GM12878 (cell line): ENCODE results near the gene HMSD. TPM values are rescaled to one million over a fixed set of nuclear protein-coding genes. Genes with fewer than 3 reads are reported as not detected.

Source experiments
- ATAC-seq: fragments of 200-7000 bp; cut with Tn5 transposase; 3 replicates; pipeline ENCODE4 v1.9.1; 2020; ENCODE audit warnings: mild to moderate bottlenecking, moderate library complexity
- BruUV-seq: library from RNA; stranded (reverse); fragments of 400-500 nt; replicated peaks from 2 replicates; lab custom pipeline; 2021; lab: Mats Ljungman, UMichigan
- CTCF ChIA-PET: fragments of 300-600 bp; sonication (Branson Sonifier 250); formaldehyde crosslinking; extraction: SDS; loops from one replicate; lab custom pipeline; 2021; ENCODE audit warnings: inconsistent platforms; lab: Yijun Ruan, JAX
- POLR2A ChIA-PET: fragments of 350-600 bp; formaldehyde crosslinking; extraction: SDS; loops from one replicate; lab custom pipeline; 2021; ENCODE audit warnings: inconsistent platforms; lab: Charles Lee
- RAD21 ChIA-PET: fragments of 300-600 bp; sonication (Branson Sonifier 250); formaldehyde crosslinking; loops from one replicate; lab custom pipeline; 2023; ENCODE audit warnings: antibody characterized with exemption; ENCODE audit not compliant: unreplicated experiment; lab: Charles Lee
- SMC1A ChIA-PET: fragments of 300-600 bp; sonication (Branson Sonifier 250); formaldehyde crosslinking; loops from one replicate; lab custom pipeline; 2023; ENCODE audit not compliant: unreplicated experiment, uncharacterized antibody; lab: Charles Lee
- DNase-seq: peaks from one replicate; pipeline ENCODE4 v3.0.0-alpha.2; 2011; ENCODE audit warnings: low read depth, low spot score
- FAIRE-seq: peaks from 3 replicates; lab custom pipeline; 2011; peaks lifted over from hg19 to GRCh38; lab: Jason Lieb, UNC
- H2AFZ ChIP-seq: 2 replicates; pipeline ENCODE4 v1.6.0; 2011; ENCODE audit warnings: low read depth, low read length, control low read depth; ENCODE audit not compliant: control insufficient read depth
- H3K27ac ChIP-seq: 2 replicates; pipeline ENCODE4 v1.5.1; 2011; ENCODE audit warnings: control low read depth; ENCODE audit not compliant: control insufficient read depth, insufficient read depth
- H3K27me3 ChIP-seq, 2 experiments: replicated peaks in 1 of 2; 2 replicates each; pipeline versions ENCODE4 v1.6.0 to v1.6.1; 2011; ENCODE audit warnings: low read length in 1 of 2; ENCODE audit not compliant: control insufficient read depth in 2 of 2, insufficient read depth in 2 of 2
- H3K36me3 ChIP-seq, 2 experiments: 2 replicates each; pipeline ENCODE4 v1.5.1; 2011; ENCODE audit warnings: low read length in 1 of 2; ENCODE audit not compliant: control insufficient read depth in 2 of 2, insufficient read depth in 2 of 2
- H3K4me1 ChIP-seq: 2 replicates; pipeline ENCODE4 v1.6.1; 2011; ENCODE audit warnings: mild to moderate bottlenecking, low read length, moderate library complexity, mixed read lengths; ENCODE audit not compliant: control insufficient read depth, insufficient read depth
- H3K4me2 ChIP-seq: 2 replicates; pipeline ENCODE4 v1.6.0; 2011; ENCODE audit warnings: control low read depth; ENCODE audit not compliant: control insufficient read depth, insufficient read depth
- H3K4me3 ChIP-seq: fragments of 200-600 bp; sonication (generic); 2 replicates; pipeline ENCODE4 v1.5.1; 2016
- H3K79me2 ChIP-seq: 2 replicates; pipeline ENCODE4 v1.6.0; 2011; ENCODE audit warnings: low read length; ENCODE audit not compliant: control insufficient read depth, insufficient read depth
- H3K9ac ChIP-seq: 2 replicates; pipeline ENCODE4 v1.8.0; 2011; ENCODE audit warnings: low read length, control low read depth, mixed read lengths; ENCODE audit not compliant: control insufficient read depth, insufficient read depth
- H3K9me3 ChIP-seq: replicated peaks from 3 replicates; pipeline ENCODE4 v1.5.1; 2011; ENCODE audit warnings: mild to moderate bottlenecking, low read length; ENCODE audit not compliant: control insufficient read depth, insufficient read depth
- H4K20me1 ChIP-seq: 2 replicates; pipeline ENCODE4 v1.6.0; 2011; ENCODE audit not compliant: control insufficient read depth, insufficient read depth
- ATF7 ChIP-seq: fragments of 450-650 bp; IDR thresholded peaks from 2 replicates; pipeline ENCODE4 v1.6.1; 2016; ENCODE audit warnings: low read depth, mild to moderate bottlenecking
- CUX1 ChIP-seq: IDR thresholded peaks from 2 replicates; pipeline ENCODE4 v1.6.1; 2012; ENCODE audit warnings: improper control_type of control experiment, low read depth, low read length; ENCODE audit not compliant: insufficient replicate concordance
- IRF3 ChIP-seq: fragments of 450-650 bp; IDR thresholded peaks from 2 replicates; pipeline ENCODE4 v1.6.1; 2014; ENCODE audit warnings: mild to moderate bottlenecking
- RUNX3 ChIP-seq: IDR thresholded peaks from 2 replicates; pipeline ENCODE4 v1.6.1; 2012; ENCODE audit warnings: low read length, inconsistent platforms
- SIX5 ChIP-seq: IDR thresholded peaks from 2 replicates; pipeline ENCODE4 v1.6.1; 2011; ENCODE audit warnings: mild to moderate bottlenecking, low read depth, low read length, moderate library complexity; ENCODE audit not compliant: severe bottlenecking
- SREBF1 ChIP-seq: IDR thresholded peaks from 2 replicates; pipeline ENCODE4 v1.6.1; 2012; ENCODE audit warnings: mild to moderate bottlenecking, low read length
- ZBTB40 ChIP-seq: fragments of 450-650 bp; IDR thresholded peaks from 2 replicates; pipeline ENCODE4 v1.6.1; 2016; ENCODE audit warnings: mild to moderate bottlenecking, moderate library complexity, borderline replicate concordance
- WGBS: methylation state at CpG from one replicate; pipeline ENCODE4 v1.1.6; 2016; ENCODE audit warnings: low lambda C conversion rate; ENCODE audit not compliant: insufficient replicate concordance, insufficient coverage; ENCODE audit errors: missing lambda C conversion rate; 5-methylcytosine and 5-hydroxymethylcytosine counted together
- in situ Hi-C: fragments of 300-500 bp; cut with MboI; formaldehyde crosslinking; loops from 9 replicates; pipeline ENCODE4 v1.14.3; 2018; ENCODE audit warnings: mixed read lengths
- intact Hi-C: fragments of 100-400 bp; cut with micrococcal nuclease; formaldehyde crosslinking; loops from one replicate; pipeline ENCODE4 v1.14.2; 2022; ENCODE audit not compliant: unreplicated experiment
- polyA plus RNA-seq, 11 experiments: library from polyadenylated mRNA; depleted of rRNA in 4 of 11; unstranded in 6 of 11; stranded (reverse) in 5 of 11; fragments of >200 nt; fragmentation: Nextera tagmentation in 4 of 11; fragmentation: Illumina TruSeq in 1 of 11; extraction: Ambion mirVana in 4 of 11; extraction: Trizol in 1 of 11; gene quantifications; 1 replicate in 1 of 11; 2 replicates in 10 of 11; pipeline versions ENCODE4 v1.2.1 to v1.2.3, GENCODE V29; 2011 to 2016; ENCODE audit warnings: inconsistent platforms in 2 of 11, missing spikeins in 2 of 11, low read depth in 1 of 11
- total RNA-seq, 4 experiments: library from RNA; depleted of rRNA in 3 of 4; stranded (reverse); fragments of >200 nt in 3 of 4; fragmentation: Illumina TruSeq in 1 of 4; extraction: Trizol in 1 of 4; gene quantifications; 2 replicates each; pipeline versions ENCODE4 v1.2.1 to v1.2.3, GENCODE V29; 2013 to 2021

The HMSD gene
- total and polyA plus RNA-seq, 10 of the 15 experiments (the other 5 are each of a cell fraction or from before 2014, with no cell fraction given): 11.7 to 83.9 (median 37.8) TPM

DNA sequence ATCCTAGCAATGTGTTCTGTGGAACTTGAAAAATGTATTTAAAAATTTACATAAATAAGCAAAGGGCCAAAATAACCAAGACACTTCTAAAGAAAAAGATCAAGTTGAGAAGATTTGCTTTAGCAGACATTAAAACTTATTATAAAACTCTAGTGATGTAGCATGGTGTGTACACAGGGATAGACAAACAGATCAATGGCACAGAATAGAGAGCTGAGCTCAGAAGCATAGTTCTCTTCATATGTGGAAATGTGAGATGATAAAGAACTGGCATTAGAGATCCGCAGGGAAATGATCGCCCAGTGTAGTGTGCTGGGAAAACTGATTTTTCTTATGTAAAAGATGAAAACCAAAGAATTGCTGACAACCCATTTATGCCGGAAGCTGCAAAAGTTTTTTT is 60.2 kb downstream of the HMSD start:
- H3K27me3 ChIP-seq: no peaks in the 10 kb centered on the region; a peak in 1 of 4 replicates
- ChIA-PET RAD21 (no interaction called here), POLR2A (no interaction called here), SMC1A (interaction anchor here (0.8 to 1.7 kb wide), 4 partner anchors 9 to 29 kb away, joined by 3 read pairs; no protein-coding TSS in a partner anchor), CTCF (interaction anchor here (0.8 to 1.7 kb wide), 4 partner anchors 9 to 402 kb away, joined by 3 to 5 read pairs (median 4); no protein-coding TSS in a partner anchor)
- intact Hi-C loops (no loop called here), in situ Hi-C loops (no loop called here)
- H3K4me3 ChIP-seq: no peak overlapping the region
- H3K27ac ChIP-seq: no peak overlapping the region
- H3K36me3 ChIP-seq: no peaks in the 10 kb centered on the region
- DNase-seq: no peak
- no peak for TF ChIP-seq SIX5
- no peak for TF ChIP-seq SREBF1
- TF ChIP-seq RUNX3: no peak
- TF ChIP-seq CUX1: no peak
- TF ChIP-seq ATF7: no peak
- TF ChIP-seq IRF3: no peak
- TF ChIP-seq ZBTB40: no peak
- no peak overlapping the region for H3K9ac ChIP-seq
- no peak for ATAC-seq
- no peaks in the 10 kb centered on the region for H3K4me1 ChIP-seq
- no peaks in the 10 kb centered on the region for H3K9me3 ChIP-seq
- H4K20me1 ChIP-seq: no peaks in the 10 kb centered on the region
- BruUV-seq: no TSS peak
- WGBS: 93% methylated on average over 3 of the region's 3 CpGs
- no peak overlapping the region for H3K4me2 ChIP-seq
- no peak overlapping the region for H2AFZ ChIP-seq
- FAIRE-seq: no peak
- no peaks in the 10 kb centered on the region for H3K79me2 ChIP-seq
